ENCODE results near the gene C16orf74.

- TF ChIP-seq, protein P1, sequence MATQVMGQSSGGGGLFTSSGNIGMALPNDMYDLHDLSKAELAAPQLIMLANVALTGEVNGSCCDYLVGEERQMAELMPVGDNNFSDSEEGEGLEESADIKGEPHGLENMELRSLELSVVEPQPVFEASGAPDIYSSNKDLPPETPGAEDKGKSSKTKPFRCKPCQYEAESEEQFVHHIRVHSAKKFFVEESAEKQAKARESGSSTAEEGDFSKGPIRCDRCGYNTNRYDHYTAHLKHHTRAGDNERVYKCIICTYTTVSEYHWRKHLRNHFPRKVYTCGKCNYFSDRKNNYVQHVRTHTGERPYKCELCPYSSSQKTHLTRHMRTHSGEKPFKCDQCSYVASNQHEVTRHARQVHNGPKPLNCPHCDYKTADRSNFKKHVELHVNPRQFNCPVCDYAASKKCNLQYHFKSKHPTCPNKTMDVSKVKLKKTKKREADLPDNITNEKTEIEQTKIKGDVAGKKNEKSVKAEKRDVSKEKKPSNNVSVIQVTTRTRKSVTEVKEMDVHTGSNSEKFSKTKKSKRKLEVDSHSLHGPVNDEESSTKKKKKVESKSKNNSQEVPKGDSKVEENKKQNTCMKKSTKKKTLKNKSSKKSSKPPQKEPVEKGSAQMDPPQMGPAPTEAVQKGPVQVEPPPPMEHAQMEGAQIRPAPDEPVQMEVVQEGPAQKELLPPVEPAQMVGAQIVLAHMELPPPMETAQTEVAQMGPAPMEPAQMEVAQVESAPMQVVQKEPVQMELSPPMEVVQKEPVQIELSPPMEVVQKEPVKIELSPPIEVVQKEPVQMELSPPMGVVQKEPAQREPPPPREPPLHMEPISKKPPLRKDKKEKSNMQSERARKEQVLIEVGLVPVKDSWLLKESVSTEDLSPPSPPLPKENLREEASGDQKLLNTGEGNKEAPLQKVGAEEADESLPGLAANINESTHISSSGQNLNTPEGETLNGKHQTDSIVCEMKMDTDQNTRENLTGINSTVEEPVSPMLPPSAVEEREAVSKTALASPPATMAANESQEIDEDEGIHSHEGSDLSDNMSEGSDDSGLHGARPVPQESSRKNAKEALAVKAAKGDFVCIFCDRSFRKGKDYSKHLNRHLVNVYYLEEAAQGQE (IDR thresholded peaks at IDR 0.05), result no peak
- TF ChIP-seq KDM1A (IDR thresholded peaks at IDR 0.05; ENCODE audit: low read depth) (no peak), USF2 (IDR thresholded peaks at IDR 0.05) (no peak), POLR2A (IDR thresholded peaks at IDR 0.05; ENCODE audit: low read length) (no peak), RCOR1 (IDR thresholded peaks at IDR 0.05; ENCODE audit: low read depth, low read length) (no peak), BCL3 (IDR thresholded peaks at IDR 0.05) (no peak), TP53 (CRISPR knock-in tag; IDR thresholded peaks at IDR 0.05) (no peak), NPAS2 (CRISPR knock-in tag; IDR thresholded peaks at IDR 0.05; ENCODE audit: borderline replicate concordance) (no peak), SREBF2 (IDR thresholded peaks at IDR 0.05) (no peak), RFX5 (IDR thresholded peaks at IDR 0.05) (no peak), PHF8 (IDR thresholded peaks at IDR 0.05; ENCODE audit: borderline replicate concordance, low read depth) (no peak)
- TF ChIP-seq, protein P2, sequence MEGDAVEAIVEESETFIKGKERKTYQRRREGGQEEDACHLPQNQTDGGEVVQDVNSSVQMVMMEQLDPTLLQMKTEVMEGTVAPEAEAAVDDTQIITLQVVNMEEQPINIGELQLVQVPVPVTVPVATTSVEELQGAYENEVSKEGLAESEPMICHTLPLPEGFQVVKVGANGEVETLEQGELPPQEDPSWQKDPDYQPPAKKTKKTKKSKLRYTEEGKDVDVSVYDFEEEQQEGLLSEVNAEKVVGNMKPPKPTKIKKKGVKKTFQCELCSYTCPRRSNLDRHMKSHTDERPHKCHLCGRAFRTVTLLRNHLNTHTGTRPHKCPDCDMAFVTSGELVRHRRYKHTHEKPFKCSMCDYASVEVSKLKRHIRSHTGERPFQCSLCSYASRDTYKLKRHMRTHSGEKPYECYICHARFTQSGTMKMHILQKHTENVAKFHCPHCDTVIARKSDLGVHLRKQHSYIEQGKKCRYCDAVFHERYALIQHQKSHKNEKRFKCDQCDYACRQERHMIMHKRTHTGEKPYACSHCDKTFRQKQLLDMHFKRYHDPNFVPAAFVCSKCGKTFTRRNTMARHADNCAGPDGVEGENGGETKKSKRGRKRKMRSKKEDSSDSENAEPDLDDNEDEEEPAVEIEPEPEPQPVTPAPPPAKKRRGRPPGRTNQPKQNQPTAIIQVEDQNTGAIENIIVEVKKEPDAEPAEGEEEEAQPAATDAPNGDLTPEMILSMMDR (IDR thresholded peaks at IDR 0.05), result no peak
- TF ChIP-seq, protein P3, sequence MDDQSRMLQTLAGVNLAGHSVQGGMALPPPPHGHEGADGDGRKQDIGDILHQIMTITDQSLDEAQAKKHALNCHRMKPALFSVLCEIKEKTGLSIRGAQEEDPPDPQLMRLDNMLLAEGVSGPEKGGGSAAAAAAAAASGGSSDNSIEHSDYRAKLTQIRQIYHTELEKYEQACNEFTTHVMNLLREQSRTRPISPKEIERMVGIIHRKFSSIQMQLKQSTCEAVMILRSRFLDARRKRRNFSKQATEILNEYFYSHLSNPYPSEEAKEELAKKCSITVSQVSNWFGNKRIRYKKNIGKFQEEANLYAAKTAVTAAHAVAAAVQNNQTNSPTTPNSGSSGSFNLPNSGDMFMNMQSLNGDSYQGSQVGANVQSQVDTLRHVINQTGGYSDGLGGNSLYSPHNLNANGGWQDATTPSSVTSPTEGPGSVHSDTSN (IDR thresholded peaks at IDR 0.05), result no peak
- TF ChIP-seq, protein P4, sequence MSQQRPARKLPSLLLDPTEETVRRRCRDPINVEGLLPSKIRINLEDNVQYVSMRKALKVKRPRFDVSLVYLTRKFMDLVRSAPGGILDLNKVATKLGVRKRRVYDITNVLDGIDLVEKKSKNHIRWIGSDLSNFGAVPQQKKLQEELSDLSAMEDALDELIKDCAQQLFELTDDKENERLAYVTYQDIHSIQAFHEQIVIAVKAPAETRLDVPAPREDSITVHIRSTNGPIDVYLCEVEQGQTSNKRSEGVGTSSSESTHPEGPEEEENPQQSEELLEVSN (IDR thresholded peaks at IDR 0.05; ENCODE audit: borderline replicate concordance, low read depth), result no peak
Measured at GRCh38 chr16:85734311-85735017, 16.4 kb downstream of the C16orf74 start.
